ENCODE data around the gene UNK. TPM values are rescaled to one million over a fixed set of nuclear protein-coding genes. Genes with fewer than 3 reads are reported as not detected.

UNK gene
- total and polyA plus RNA-seq, 7 experiments from 2014 or later = 21.5 to 49.8 (median 39.7) TPM

DNA sequence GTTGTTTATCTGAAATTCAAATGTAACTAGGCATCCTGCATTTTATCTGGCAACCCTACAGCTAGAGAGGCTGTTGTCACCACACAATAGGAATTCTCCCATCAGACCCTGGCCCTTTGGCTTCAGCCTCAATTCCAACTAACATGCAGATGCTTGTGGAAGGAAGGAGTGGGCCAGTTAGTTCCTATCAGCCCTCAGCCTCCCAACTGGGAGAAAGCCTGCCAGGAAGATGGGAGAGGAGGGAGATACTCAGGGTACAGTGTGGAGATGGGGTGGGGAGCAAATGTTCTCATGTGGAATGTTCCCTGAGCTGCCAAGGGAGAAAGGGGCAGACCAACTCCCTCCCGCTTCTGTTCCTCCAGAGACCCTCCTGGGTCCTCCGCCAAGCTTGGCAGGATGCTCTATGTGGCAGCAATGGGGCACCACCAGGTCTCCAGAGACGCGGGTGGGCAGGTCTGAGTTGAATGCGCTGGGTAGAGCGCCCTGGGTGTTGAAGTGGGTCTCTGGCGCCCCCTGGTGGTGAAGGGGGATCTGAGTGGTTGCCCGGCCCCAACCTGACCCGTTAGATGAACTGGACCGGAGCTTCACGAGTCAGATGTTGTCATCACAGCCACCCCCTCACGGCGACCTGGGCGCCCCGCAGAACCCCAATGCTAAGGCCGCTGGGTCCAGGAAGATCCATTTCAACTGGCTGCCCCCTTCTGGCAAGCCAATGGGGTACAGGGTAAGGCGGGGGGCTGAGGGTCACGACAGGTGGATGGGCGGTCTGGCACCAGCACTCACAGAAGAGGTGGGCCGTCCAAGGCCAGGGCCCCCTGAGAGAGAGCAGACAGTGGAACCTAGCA is 34.8 kb upstream of the UNK start:
- H3K27me3 ChIP-seq (ENCODE audit: control insufficient read depth in 2 of 2, insufficient read depth in 2 of 2, low read length in 2 of 2) = no peaks in the 10 kb centered on the region
- ATAC-seq = peak; percentile 84
- no peaks in the 10 kb centered on the region for H3K9me3 ChIP-seq (ENCODE audit: control insufficient read depth in 2 of 3, low read length in 3 of 3)
- H3K4me1 ChIP-seq (ENCODE audit: control insufficient read depth in 2 of 2, insufficient read depth in 2 of 2, low read length in 2 of 2) = peaks cover 5 to 14% of the 10 kb centered on the region in 2 donors
- CTCF ChIA-PET = interaction anchor here (0.6 to 8.1 kb wide), 18 partner anchors 13 to 324 kb away, joined by 3 to 106 read pairs (median 5); partner anchors contain the start of genes GALK1, SMIM5, TMEM94 and WBP2
- Mint-ChIP-seq H3K36me3 (no peaks in the 10 kb centered on the region), H3K4me3 (peak overlapping the region in 2 of 10 donors; percentile 25 to 44), H3K4me1 (peaks cover 9 to 21% (median 14%) of the 10 kb centered on the region in 7 donors), H3K9me3 (no peaks in the 10 kb centered on the region), H3K27ac (peak overlapping the region in 2 of 9 donors; percentile 21 to 55), H3K27me3 (peaks cover 0 to 5% (median 0%) of the 10 kb centered on the region in 5 donors)
- DNase-seq = peak; percentile 65 to 92 (median 82)
- no peaks in the 10 kb centered on the region for H3K36me3 ChIP-seq (ENCODE audit: control insufficient read depth in 2 of 3, insufficient read depth in 3 of 3, low read length in 3 of 3)
- intact Hi-C loops (cut with micrococcal nuclease) = loop anchor here (1.0 to 2.0 kb wide), 5 partner anchors 74 to 323 kb away; partner anchors contain the start of genes SMIM5 (in 2 of the 2), RECQL5 (in 1 of the 2) and SAP30BP (in 1 of the 2)
- no peak overlapping the region for H3K4me3 ChIP-seq (ENCODE audit: low read length)
- H3K27ac ChIP-seq (ENCODE audit: low read depth, low read length) = no peak overlapping the region
- POLR2A ChIA-PET = interaction anchor here (0.8 to 1.5 kb wide), 5 partner anchors 15 to 146 kb away, joined by 3 to 10 read pairs (median 3); partner anchors contain the start of genes GALK1 and UNK

DNA sequence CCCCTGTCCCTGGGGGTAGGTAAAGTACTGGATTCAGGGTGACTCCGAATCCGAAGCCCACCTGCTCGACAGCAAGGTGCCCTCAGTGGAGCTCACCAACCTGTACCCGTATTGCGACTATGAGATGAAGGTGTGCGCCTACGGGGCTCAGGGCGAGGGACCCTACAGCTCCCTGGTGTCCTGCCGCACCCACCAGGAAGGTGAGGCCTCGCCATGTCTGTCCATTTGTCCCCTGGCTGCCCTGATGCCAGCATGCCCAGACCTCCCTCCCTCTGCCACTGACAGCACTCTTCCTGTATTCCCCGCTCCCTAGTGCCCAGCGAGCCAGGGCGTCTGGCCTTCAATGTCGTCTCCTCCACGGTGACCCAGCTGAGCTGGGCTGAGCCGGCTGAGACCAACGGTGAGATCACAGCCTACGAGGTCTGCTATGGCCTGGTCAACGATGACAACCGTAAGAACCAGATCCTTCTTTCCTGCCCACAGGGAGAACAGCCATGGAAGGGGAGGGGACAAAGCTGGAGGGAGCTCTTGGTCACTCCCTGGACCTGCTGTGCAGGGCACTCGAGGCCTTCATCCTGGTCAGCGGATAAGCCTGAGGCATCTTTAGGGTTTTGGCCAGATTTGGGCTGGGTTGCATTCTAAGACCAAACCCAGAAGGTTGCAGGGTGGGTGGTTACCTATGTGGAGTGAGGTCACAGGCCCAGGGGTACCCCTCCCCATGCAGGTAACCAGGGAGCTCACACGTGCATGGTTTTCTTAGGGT is 33.8 kb upstream of the UNK start:
- H3K27me3 Mint-ChIP-seq = peaks cover 0 to 5% (median 0%) of the 10 kb centered on the region in 5 donors
- peaks cover 12 to 24% (median 18%) of the 10 kb centered on the region in 7 donors for H3K4me1 Mint-ChIP-seq
- no peak for ATAC-seq
- Histone ChIP-seq H3K27me3 (ENCODE audit: control insufficient read depth in 2 of 2, insufficient read depth in 2 of 2, low read length in 2 of 2) (no peaks in the 10 kb centered on the region), H3K9me3 (ENCODE audit: control insufficient read depth in 2 of 3, low read length in 3 of 3) (no peaks in the 10 kb centered on the region), H3K36me3 (ENCODE audit: control insufficient read depth in 2 of 3, insufficient read depth in 3 of 3, low read length in 3 of 3) (no peaks in the 10 kb centered on the region), H3K4me1 (ENCODE audit: control insufficient read depth in 2 of 2, insufficient read depth in 2 of 2, low read length in 2 of 2) (peaks cover 5 to 17% of the 10 kb centered on the region in 2 donors), H3K27ac (ENCODE audit: low read depth, low read length) (no peak overlapping the region), H3K4me3 (ENCODE audit: low read length) (no peak overlapping the region)
- intact Hi-C loops (cut with micrococcal nuclease) = loop anchor here (1.0 to 2.0 kb wide), 4 partner anchors 76 to 325 kb away; partner anchors contain the start of gene SMIM5 (in 2 of the 2)
- H3K27ac Mint-ChIP-seq = no peak overlapping the region
- no peak for DNase-seq
- H3K36me3 Mint-ChIP-seq = no peaks in the 10 kb centered on the region
- ChIA-PET POLR2A (interaction anchor here (0.6 to 1.5 kb wide), 5 partner anchors 14 to 33 kb away, joined by 3 to 10 read pairs (median 3); partner anchors contain the start of genes GALK1 and UNK), CTCF (interaction anchor here (0.6 to 8.1 kb wide), 12 partner anchors 12 to 326 kb away, joined by 3 to 106 read pairs (median 4); partner anchors contain the start of genes GALK1, SMIM5 and TMEM94)
- no peaks in the 10 kb centered on the region for H3K9me3 Mint-ChIP-seq
- H3K4me3 Mint-ChIP-seq = peak overlapping the region in 1 of 10 donors; percentile 56

DNA sequence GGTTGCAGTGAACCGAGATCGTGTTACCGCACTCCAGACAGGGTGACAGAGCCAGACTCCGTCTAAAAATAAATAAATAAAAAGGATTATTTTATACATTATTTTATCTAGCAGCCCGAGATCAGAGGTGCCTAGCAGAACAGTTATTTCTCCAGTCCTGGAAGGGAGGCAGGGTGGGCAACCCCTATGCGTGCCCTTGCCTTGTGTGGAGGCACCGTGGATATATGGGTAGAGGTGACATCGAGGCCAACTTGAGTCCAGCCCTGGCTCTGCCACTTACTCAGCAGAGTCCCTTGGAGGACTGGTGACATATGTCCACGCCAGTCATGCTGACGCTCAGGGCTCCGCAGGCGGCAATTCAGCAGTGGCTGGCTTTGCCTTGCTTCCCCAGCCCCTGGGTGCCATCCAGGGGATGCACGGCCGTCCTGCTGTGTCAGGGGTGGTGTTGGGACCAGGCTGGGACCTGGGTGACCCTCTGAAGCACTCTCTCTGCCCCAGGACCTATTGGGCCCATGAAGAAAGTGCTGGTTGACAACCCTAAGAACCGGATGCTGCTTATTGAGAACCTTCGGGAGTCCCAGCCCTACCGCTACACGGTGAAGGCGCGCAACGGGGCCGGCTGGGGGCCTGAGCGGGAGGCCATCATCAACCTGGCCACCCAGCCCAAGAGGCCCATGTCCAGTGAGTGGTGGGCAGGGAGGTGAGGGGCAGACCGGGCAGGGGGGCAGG is 32.8 kb upstream of the UNK start:
- Mint-ChIP-seq H3K27me3 (peaks cover 0 to 5% (median 0%) of the 10 kb centered on the region in 5 donors), H3K4me3 (peak overlapping the region in 1 of 10 donors; percentile 33), H3K4me1 (peaks cover 12 to 24% (median 18%) of the 10 kb centered on the region in 7 donors), H3K36me3 (no peaks in the 10 kb centered on the region), H3K9me3 (no peaks in the 10 kb centered on the region), H3K27ac (no peak overlapping the region)
- no peak overlapping the region for H3K4me3 ChIP-seq (ENCODE audit: low read length)
- CTCF ChIA-PET = interaction anchor here (0.6 to 8.1 kb wide), 8 partner anchors 32 to 119 kb away, joined by 3 to 106 read pairs (median 11); partner anchors contain the start of genes SMIM5 and UNK
- DNase-seq = no peak
- POLR2A ChIA-PET = interaction anchor here (0.6 to 2.5 kb wide), 2 partner anchors 26 to 28 kb away, joined by 3 to 62 read pairs; a partner anchor contains a TSS
- no peak for ATAC-seq
- no peaks in the 10 kb centered on the region for H3K9me3 ChIP-seq (ENCODE audit: control insufficient read depth in 2 of 3, low read length in 3 of 3)
- intact Hi-C loops (cut with micrococcal nuclease) = loop anchor here in 1 of 2 donors (2.0 kb wide), 5 partner anchors 25 to 253 kb away; partner anchors contain the start of genes TRIM65 and UNK
- H3K27me3 ChIP-seq (ENCODE audit: control insufficient read depth in 2 of 2, insufficient read depth in 2 of 2, low read length in 2 of 2) = no peaks in the 10 kb centered on the region
- H3K36me3 ChIP-seq (ENCODE audit: control insufficient read depth in 2 of 3, insufficient read depth in 3 of 3, low read length in 3 of 3) = no peaks in the 10 kb centered on the region
- no peak overlapping the region for H3K27ac ChIP-seq (ENCODE audit: low read depth, low read length)
- peaks cover 5 to 17% of the 10 kb centered on the region in 2 donors for H3K4me1 ChIP-seq (ENCODE audit: control insufficient read depth in 2 of 2, insufficient read depth in 2 of 2, low read length in 2 of 2)

DNA sequence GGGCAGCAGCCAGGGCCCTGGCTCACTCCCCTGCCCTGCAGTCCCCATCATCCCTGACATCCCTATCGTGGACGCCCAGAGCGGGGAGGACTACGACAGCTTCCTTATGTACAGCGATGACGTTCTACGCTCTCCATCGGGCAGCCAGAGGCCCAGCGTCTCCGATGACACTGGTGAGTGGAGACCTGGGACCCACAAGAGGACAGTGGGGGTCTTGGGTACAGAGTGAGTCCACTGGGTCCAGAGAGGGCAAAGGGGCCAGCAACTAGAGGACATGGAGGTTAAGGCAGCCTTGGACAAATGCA is 32.2 kb upstream of the UNK start:
- Histone ChIP-seq H3K4me1 (ENCODE audit: control insufficient read depth in 2 of 2, insufficient read depth in 2 of 2, low read length in 2 of 2) (peaks cover 5 to 17% of the 10 kb centered on the region in 2 donors), H3K27ac (ENCODE audit: low read depth, low read length) (no peak overlapping the region), H3K4me3 (ENCODE audit: low read length) (no peak overlapping the region), H3K36me3 (ENCODE audit: control insufficient read depth in 2 of 3, insufficient read depth in 3 of 3, low read length in 3 of 3) (peaks cover 0 to 4% (median 0%) of the 10 kb centered on the region in 3 experiments), H3K27me3 (ENCODE audit: control insufficient read depth in 2 of 2, insufficient read depth in 2 of 2, low read length in 2 of 2) (no peaks in the 10 kb centered on the region), H3K9me3 (ENCODE audit: control insufficient read depth in 2 of 3, low read length in 3 of 3) (no peaks in the 10 kb centered on the region)
- ChIA-PET POLR2A (interaction anchor here (0.7 to 2.5 kb wide), 3 partner anchors 12 to 103 kb away, joined by 3 to 62 read pairs (median 4); partner anchors contain the start of gene WBP2), CTCF (interaction anchor here (0.6 to 2.8 kb wide), 5 partner anchors 32 to 119 kb away, joined by 3 to 21 read pairs (median 9); partner anchors contain the start of genes SMIM5 and UNK)
- intact Hi-C loops (cut with micrococcal nuclease) = loop anchor here in 1 of 2 donors (2.0 kb wide), 4 partner anchors 24 to 252 kb away; partner anchors contain the start of genes TRIM65 and UNK
- Mint-ChIP-seq H3K27me3 (peaks cover 0 to 5% (median 0%) of the 10 kb centered on the region in 5 donors), H3K36me3 (no peaks in the 10 kb centered on the region), H3K9me3 (no peaks in the 10 kb centered on the region), H3K4me1 (peaks cover 12 to 24% (median 18%) of the 10 kb centered on the region in 7 donors), H3K4me3 (peak overlapping the region in 6 of 10 donors; percentile 9 to 51 (median 40)), H3K27ac (peak overlapping the region in 1 of 9 donors; percentile 82)
- DNase-seq (no peak), ATAC-seq (no peak)

DNA sequence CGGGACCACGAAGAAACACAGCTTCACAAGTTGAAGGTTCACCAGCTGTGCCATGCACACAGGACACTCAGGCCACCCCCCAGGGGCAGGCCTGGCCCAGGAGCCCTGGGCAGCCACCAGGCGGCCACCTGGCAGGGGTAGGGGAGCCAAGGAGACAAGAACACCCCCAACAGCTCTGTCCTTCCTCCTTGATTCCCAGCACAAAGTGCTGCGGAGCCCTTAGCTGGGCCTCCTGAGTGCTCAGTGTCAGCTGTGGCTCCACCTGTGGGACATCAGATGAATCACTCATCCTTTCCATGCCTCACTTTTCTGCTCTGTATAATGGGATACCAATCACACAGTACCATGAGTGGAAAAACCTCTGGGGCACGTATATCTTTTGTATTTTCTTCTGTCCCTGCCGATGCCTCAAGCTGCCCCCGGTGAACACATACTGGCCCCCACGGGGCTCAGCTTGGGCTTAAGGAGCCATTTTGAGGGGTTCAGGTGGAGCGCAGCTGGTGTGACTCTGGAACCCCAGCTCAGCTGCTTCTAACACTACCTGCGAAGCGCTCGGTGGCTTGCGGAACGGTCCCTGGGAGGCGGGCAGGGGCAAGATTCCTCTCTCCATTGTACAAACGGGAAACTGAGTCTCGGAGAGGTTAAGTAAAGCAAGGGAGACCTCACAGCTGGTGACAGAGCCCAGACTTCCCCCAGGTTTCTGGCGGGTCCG is 31.6 kb upstream of the UNK start:
- Mint-ChIP-seq H3K4me3 (peak overlapping the region; percentile 21 to 89 (median 58)), H3K27me3 (peaks cover 0 to 4% (median 0%) of the 10 kb centered on the region in 5 donors), H3K27ac (peak overlapping the region in 1 of 9 donors; percentile 59), H3K9me3 (no peaks in the 10 kb centered on the region), H3K4me1 (peaks cover 6 to 19% (median 13%) of the 10 kb centered on the region in 7 donors), H3K36me3 (no peaks in the 10 kb centered on the region)
- ChIA-PET CTCF (interaction anchor here (0.6 to 2.8 kb wide), 38 partner anchors 8 to 546 kb away, joined by 3 to 21 read pairs (median 5); partner anchors contain the start of genes GALK1, RECQL5, SAP30BP and SLC25A19), POLR2A (interaction anchor here (0.5 to 2.5 kb wide), 26 partner anchors 9 to 632 kb away, joined by 3 to 62 read pairs (median 4); partner anchors contain the start of genes GALK1, MYO15B, RECQL5 and SAP30BP)
- intact Hi-C loops (cut with micrococcal nuclease) = loop anchor here (1.0 to 2.0 kb wide), 5 partner anchors 12 to 252 kb away; partner anchors contain the start of genes GALK1 (in 1 of the 2), TRIM65 (in 1 of the 2) and UNK (in 1 of the 2)
- Histone ChIP-seq H3K9me3 (ENCODE audit: control insufficient read depth in 2 of 3, low read length in 3 of 3) (no peaks in the 10 kb centered on the region), H3K27ac (ENCODE audit: low read depth, low read length) (peak overlapping the region; percentile 67), H3K4me3 (ENCODE audit: low read length) (peak overlapping the region; percentile 61), H3K4me1 (ENCODE audit: control insufficient read depth in 2 of 2, insufficient read depth in 2 of 2, low read length in 2 of 2) (peaks cover 5 to 17% of the 10 kb centered on the region in 2 donors), H3K36me3 (ENCODE audit: control insufficient read depth in 2 of 3, insufficient read depth in 3 of 3, low read length in 3 of 3) (peaks cover 0 to 10% (median 0%) of the 10 kb centered on the region in 3 experiments), H3K27me3 (ENCODE audit: control insufficient read depth in 2 of 2, insufficient read depth in 2 of 2, low read length in 2 of 2) (no peaks in the 10 kb centered on the region)
- DNase-seq (no peak), ATAC-seq (no peak)
